H1 (cell line): ENCODE measurements around the gene TBX15. TPM values are rescaled to one million over a fixed set of nuclear protein-coding genes. Genes with fewer than 3 reads are reported as not detected.

ENCODE experiments used
- RNF2 ChIP-seq: fragments of 200-900, 300-1000 bp; sonication (generic); IDR thresholded peaks from 2 replicates; pipeline ENCODE4 v1.7.1; 2016; ENCODE audit warnings: borderline replicate concordance, low read depth, mild to moderate bottlenecking, antibody characterized with exemption, low read length; ENCODE audit not compliant: poor library complexity, severe bottlenecking; ENCODE audit errors: missing control alignments
- polyA plus RNA-seq, 7 experiments: library from polyadenylated mRNA; depleted of rRNA in 3 of 7; stranded (reverse) in 5 of 7; unstranded in 2 of 7; fragments of >200 nt in 5 of 7; fragments of 200-250 nt in 2 of 7; gene quantifications; 1 replicate in 5 of 7; 2 replicates in 1 of 7; 4 replicates in 1 of 7; pipeline versions ENCODE4 v1.2.1 to v1.2.3, GENCODE V29; 2011 to 2013; ENCODE audit warnings: missing spikeins in 2 of 7, mixed read lengths in 2 of 7
- total RNA-seq: library from RNA; stranded (reverse); fragmentation: NEBNext Ultra II Directional; extraction: Animal tissue kit (Norgen Biotek cat#: 25700); gene quantifications from 2 replicates; pipeline ENCODE4 v1.2.1, GENCODE V29; 2021

TBX15 gene
- total and polyA plus RNA-seq, 2 of the 8 experiments (the other 6 are each of a cell fraction or from before 2014, with no cell fraction given): 0.14 to 0.24 TPM

DNA sequence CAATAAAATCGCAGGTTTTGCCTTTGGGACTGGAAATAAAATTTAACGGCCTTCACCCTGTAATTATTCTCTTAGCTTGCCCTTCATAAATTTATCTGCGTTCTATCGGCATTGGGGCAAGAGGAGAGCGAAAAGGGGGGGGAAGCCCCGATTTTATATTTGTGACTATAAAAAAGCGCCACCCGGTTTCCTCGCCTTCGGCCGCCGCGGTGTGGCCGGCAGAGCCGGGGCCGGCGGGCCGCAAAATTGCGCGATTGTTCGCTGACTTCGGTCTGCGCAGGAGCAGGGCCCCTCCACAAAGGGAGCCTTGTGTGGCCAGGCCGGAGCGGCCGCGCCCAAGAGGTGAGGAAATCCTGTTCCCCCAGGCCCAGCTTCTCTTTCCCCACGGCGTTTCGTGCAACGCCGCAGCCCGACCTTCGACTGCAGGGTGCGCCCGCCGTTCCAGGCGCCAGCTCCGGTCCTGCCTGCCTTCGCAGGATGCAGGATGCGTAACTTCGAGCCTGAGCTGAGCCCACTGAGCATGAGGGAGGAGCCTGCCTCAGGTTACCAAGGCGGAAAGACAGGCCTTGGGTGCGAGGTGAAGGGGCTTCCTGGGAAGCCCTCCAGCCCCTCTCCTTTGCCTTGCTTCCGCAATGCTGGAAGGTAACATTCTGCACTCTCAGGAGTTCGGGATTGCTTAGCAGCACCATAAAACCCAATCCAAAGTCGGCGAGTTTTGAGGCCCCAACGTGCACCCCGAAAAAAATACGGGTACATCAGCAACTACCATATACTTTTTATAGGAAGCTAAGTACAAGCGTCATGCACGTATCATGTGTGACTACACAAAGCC, 4.9 kb upstream of the TBX15 start (continued):
- peak; percentile 87 for TF ChIP-seq RNF2
